ENCODE measurements around the gene CLEC4E. TPM values are rescaled to one million over a fixed set of nuclear protein-coding genes. Genes with fewer than 3 reads are reported as not detected.
"Not testable (repeated sequence)": the region's sequence is repeated elsewhere in the genome, so short reads cannot be mapped to it uniquely, and the experiment has no call there.

CLEC4E gene
- total RNA-seq, 4 donors from 2014 or later, result 0.42 to 1.6 (median 0.81) TPM

DNA sequence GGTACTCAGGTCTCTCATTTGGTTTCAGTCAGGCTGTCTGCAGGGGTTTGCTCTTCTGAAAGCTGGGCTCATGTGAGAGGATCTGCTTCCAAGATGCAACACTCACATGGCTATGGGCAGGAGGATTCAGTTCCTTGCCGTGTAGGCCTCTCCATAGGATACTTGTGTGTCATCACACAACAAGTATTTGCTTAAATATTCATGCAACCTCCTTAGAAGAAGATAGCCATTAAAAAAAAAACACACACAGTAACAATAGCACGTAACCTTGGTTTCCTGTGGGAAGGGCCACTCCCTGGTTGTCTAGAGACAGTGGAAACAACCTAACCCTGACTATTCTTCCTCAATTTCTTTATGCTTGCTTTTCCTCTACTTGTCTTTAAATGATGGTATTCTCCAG, 31.8 kb upstream of the CLEC4E start:
- no peak overlapping the region for H3K4me3 ChIP-seq (ENCODE audit: low read depth, poor library complexity, severe bottlenecking)
- no peak for DNase-seq (ENCODE audit: low spot score in 2 of 2)
- intact Hi-C loops (cut with DNase I; ENCODE audit: low total_unique reads), result loop anchor here (10.0 kb wide), 1 partner anchor 302 kb away; no protein-coding TSS in a partner anchor
- 29 to 43% methylated on average over 2 of the region's 2 CpGs for WGBS, 2 donors
- no peak for TF ChIP-seq POLR2A (IDR thresholded peaks at IDR 0.05)
- TF ChIP-seq, protein P1, sequence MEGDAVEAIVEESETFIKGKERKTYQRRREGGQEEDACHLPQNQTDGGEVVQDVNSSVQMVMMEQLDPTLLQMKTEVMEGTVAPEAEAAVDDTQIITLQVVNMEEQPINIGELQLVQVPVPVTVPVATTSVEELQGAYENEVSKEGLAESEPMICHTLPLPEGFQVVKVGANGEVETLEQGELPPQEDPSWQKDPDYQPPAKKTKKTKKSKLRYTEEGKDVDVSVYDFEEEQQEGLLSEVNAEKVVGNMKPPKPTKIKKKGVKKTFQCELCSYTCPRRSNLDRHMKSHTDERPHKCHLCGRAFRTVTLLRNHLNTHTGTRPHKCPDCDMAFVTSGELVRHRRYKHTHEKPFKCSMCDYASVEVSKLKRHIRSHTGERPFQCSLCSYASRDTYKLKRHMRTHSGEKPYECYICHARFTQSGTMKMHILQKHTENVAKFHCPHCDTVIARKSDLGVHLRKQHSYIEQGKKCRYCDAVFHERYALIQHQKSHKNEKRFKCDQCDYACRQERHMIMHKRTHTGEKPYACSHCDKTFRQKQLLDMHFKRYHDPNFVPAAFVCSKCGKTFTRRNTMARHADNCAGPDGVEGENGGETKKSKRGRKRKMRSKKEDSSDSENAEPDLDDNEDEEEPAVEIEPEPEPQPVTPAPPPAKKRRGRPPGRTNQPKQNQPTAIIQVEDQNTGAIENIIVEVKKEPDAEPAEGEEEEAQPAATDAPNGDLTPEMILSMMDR (IDR thresholded peaks at IDR 0.05), result no peak

DNA sequence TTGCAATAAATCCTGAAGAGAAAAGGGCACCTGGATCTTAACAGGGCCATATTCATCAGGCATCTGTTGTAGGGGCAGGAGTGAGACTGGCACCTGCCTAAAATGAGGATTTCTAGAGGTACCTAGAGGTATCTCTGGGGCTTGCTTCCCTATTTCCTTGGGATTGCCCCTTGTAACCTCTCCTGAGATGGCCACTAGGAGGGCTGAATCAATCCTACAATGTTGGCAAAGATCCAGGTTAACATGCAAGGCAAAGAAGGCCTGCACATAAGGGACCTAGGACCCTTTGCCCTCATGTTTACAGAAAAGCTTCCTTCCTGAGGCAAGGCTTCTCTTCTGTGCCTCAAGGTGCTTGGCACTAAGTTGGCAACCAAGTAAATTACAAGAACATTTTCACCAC, 25.8 kb upstream of the CLEC4E start:
- DNase-seq (ENCODE audit: low spot score in 2 of 2), result no peak
- TF ChIP-seq POLR2A (IDR thresholded peaks at IDR 0.05), result no peak
- TF ChIP-seq, protein P1 (IDR thresholded peaks at IDR 0.05), result no peak
- H3K4me3 ChIP-seq (ENCODE audit: low read depth, poor library complexity, severe bottlenecking), result no peak overlapping the region
- intact Hi-C loops (cut with DNase I; ENCODE audit: low total_unique reads), result no loop called here

DNA sequence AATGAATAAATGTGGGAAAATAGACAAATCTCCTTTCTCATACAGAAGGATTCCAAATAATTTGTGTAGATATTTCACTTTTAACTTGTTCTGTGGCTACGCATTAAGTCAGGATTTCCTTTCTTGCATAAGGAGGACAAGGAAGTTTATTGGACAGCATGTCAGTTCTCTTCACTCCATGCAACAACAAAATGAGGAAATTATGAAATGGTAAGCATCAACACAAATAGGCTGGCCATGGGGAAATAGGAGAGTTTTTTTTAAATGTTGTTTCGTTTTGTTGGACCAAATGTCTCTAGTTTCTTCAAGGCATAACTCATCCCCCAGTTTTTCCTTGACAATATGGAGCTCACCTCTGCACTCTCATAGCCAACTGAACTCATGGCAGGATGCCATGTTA, 25.3 kb upstream of the CLEC4E start:
- DNase-seq (ENCODE audit: low spot score in 2 of 2); intact Hi-C loops (cut with DNase I; ENCODE audit: low total_unique reads); H3K4me3 ChIP-seq (ENCODE audit: low read depth, poor library complexity, severe bottlenecking): not testable (repeated sequence)
- 72 to 78% methylated on average over 2 of the region's 2 CpGs for WGBS, 2 donors

DNA sequence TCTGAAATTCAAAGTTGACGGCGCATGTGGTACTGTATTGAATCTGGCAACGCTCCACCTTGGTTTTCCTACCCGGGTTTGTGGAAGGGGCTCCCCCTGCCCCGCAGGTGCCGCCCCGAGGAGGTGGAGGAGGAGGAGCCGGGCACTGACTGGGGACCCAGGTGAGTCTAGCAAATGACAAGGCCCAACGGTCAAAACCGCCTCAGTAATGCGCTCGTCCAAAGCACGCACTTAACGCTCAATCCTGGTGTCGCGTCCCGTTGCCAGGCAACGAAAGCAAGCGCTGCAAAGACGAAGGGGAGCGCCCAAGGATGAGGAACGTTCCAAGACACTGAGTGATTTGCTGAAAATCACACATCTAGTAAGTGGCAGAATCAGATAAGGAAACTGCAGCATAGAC, 24.0 kb upstream of the CLEC4E start:
- no peak for TF ChIP-seq POLR2A (IDR thresholded peaks at IDR 0.05)
- TF ChIP-seq, protein P1 (IDR thresholded peaks at IDR 0.05), result no peak

DNA sequence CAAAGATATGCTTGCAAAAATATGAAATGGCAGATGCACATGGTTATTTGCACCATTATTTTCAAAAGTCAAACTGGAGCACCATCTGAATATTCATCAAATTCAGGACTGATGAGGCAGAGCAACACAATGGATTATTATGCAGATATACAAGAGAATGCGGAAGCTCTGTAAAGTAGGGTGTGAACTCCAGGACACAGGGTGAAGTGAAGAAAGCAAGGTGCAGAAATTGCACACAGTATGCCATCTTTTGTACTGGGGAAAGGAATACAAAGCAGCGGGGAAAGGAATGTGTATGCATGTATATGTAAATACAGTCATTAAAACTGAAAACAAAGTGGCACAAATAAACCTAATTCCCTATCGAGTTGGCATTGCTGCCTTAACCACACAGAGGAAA, 22.7 kb upstream of the CLEC4E start:
- 67 to 74% methylated on average over 3 of the region's 3 CpGs for WGBS, 2 donors
- intact Hi-C loops (cut with DNase I; ENCODE audit: low total_unique reads), result no loop called here
- H3K4me3 ChIP-seq (ENCODE audit: low read depth, poor library complexity, severe bottlenecking), result no peak overlapping the region
- no peak for TF ChIP-seq POLR2A (IDR thresholded peaks at IDR 0.05)
- TF ChIP-seq, protein P1 (IDR thresholded peaks at IDR 0.05), result no peak
- no peak for DNase-seq (ENCODE audit: low spot score in 2 of 2)

More for the DNA sequence above, 24.0 kb upstream of the CLEC4E start:
- WGBS, 2 donors, result 68 to 72% methylated on average over 22 of the region's 22 CpGs
- DNase-seq (ENCODE audit: low spot score in 2 of 2), result no peak
- intact Hi-C loops (cut with DNase I; ENCODE audit: low total_unique reads), result no loop called here
- no peak overlapping the region for H3K4me3 ChIP-seq (ENCODE audit: low read depth, poor library complexity, severe bottlenecking)

DNA sequence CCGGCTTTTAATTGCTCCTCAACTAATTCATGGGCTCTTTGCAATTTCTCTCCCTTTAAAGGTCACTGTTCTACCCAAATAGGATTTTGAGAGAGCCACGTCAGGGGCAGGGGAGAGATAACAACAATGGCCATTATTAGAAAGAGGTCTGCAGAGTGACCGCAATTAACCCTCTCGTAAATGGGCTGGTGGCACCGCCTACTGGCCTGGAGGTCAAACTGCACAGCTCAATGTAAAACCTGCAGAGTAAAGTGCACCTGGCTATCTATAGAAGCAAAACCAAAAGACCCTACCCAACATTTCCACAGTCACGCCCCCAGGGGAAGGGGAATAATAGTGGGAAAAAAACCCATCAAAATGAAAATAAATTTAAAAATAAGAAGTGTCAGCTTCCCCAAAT, 21.6 kb upstream of the CLEC4E start:
- 91 to 97% methylated on average over 6 of the region's 6 CpGs for WGBS, 2 donors
- H3K4me3 ChIP-seq (ENCODE audit: low read depth, poor library complexity, severe bottlenecking), result no peak overlapping the region
- no peak for DNase-seq (ENCODE audit: low spot score in 2 of 2)
- intact Hi-C loops (cut with DNase I; ENCODE audit: low total_unique reads), result no loop called here
- TF ChIP-seq, protein P1 (IDR thresholded peaks at IDR 0.05), result no peak
